ENCODE measurements around the gene TP73.

The TP73 gene

DNA sequence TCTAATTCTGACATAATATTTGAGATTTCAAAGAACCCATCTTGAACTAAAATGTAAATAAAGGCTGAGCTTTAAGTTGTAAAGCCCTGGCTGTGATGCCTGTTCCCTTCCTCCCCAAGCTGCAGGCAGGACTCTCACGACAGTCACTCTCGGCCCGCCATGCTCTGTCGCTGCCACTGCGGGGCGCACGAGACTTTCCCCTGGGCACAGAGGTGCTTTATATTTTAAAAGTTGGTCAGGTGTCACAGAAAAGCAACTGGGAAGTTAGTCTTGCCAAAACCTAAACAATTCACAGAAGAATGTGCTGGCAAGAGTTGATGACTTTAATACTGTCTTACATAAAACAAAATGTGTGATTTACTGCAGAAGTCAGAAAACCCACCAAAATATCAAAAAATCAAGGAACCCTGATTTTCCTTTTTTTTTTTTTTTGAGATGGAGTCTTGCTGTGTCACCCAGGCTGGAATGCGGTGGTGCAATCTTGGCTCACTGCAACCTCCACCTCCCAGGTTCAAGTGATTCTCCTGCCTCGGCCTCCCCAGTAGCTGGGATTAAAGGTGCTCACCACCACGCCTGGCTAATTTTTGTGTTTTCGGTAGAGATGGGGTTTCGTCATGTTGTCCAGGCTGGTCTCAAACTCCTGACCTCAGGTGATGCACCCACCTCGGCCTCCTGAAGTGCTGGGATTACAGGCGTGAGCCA lies 133.3 kb downstream of the TP73 start:
- DNase-seq: no peak
